ENCODE data around the gene MTHFSD. TPM values are rescaled to one million over a fixed set of nuclear protein-coding genes. Genes with fewer than 3 reads are reported as not detected.

MTHFSD gene
- total and polyA plus RNA-seq, 2 of the 8 experiments (the other 6 are each of a cell fraction or from before 2014, with no cell fraction given) = 7.1 to 9.8 TPM

GRCh38 chr16:86553356-86553755 is 1.7 kb downstream of the MTHFSD start:
- Histone ChIP-seq H4K20me1 (replicated peaks in 1 of 2; ENCODE audit: control insufficient read depth in 1 of 2, insufficient read depth in 2 of 2, low read length in 2 of 2) (peaks cover 0 to 1% of the 10 kb centered on the region in 2 experiments), H3K4me1 (replicated peaks in 1 of 4; ENCODE audit: control insufficient read depth in 3 of 4, insufficient read depth in 4 of 4, low read length in 3 of 4) (peaks cover 0 to 7% (median 3%) of the 10 kb centered on the region in 4 experiments; a peak in 4 of 7 replicates), H3K9ac (replicated peaks in 1 of 4; ENCODE audit: extremely low read depth in 1 of 4, low read depth in 3 of 4, low read length in 3 of 4) (no peak overlapping the region), H3K79me2 (ENCODE audit: control insufficient read depth in 1 of 2, insufficient read depth in 2 of 2, low read length in 2 of 2) (no peaks in the 10 kb centered on the region; a peak in 1 of 4 replicates), H3K79me1 (ENCODE audit: low read depth, low read length) (no peaks in the 10 kb centered on the region; the same call in none of the 2 replicates), H2BK120ac (replicated peaks; ENCODE audit: low read depth, low read length) (no peak overlapping the region), H3K27me3 (replicated peaks in 1 of 4; ENCODE audit: control insufficient read depth in 3 of 4, extremely low read depth in 1 of 4, insufficient read depth in 3 of 4, low read length in 3 of 4) (0 out of 7 replicates have a peak, but pooled peaks cover 0 to 7% (median 0%) of the 10 kb centered on the region in 4 experiments), H4K5ac (ENCODE audit: insufficient read length, low read depth, low read length) (no peak overlapping the region), H3K9me3 (ENCODE audit: insufficient read depth in 2 of 2, low read depth in 1 of 2, low read length in 1 of 2) (no peaks in the 10 kb centered on the region), H2BK12ac (ENCODE audit: low read depth, low read length) (no peak overlapping the region), H2BK5ac (ENCODE audit: low read depth, low read length) (no peak overlapping the region), H3K23me2 (ENCODE audit: low read depth, low read length) (peaks cover 4% of the 10 kb centered on the region; the same call in 1 of the 2 replicates), H3K56ac (replicated peaks; ENCODE audit: insufficient read length, low read depth, low read length) (no peak overlapping the region), H4K91ac (replicated peaks; ENCODE audit: insufficient read length, low read length) (no peak overlapping the region), H3K27ac (ENCODE audit: low read depth, low read length) (no peak overlapping the region), H2AFZ (ENCODE audit: low read length) (no peak overlapping the region), H3K4ac (replicated peaks; ENCODE audit: insufficient read length, low read depth, low read length) (no peak overlapping the region), H2AK5ac (ENCODE audit: low read depth, low read length) (no peak overlapping the region), H3K4me3 (ENCODE audit: extremely low read depth in 1 of 4, insufficient read depth in 2 of 4, low read depth in 3 of 4, low read length in 4 of 4) (no peak overlapping the region), H3K4me2 (ENCODE audit: insufficient read depth in 1 of 2, low read depth in 2 of 2, low read length in 2 of 2) (no peak overlapping the region), H3K23ac (ENCODE audit: insufficient read length) (no peak overlapping the region), H2BK20ac (ENCODE audit: low read length) (no peak overlapping the region), H4K8ac (ENCODE audit: extremely low read depth, insufficient read depth, low read length) (no peak overlapping the region; the same call in 1 of the 2 replicates), H2BK15ac (ENCODE audit: low read length) (no peak overlapping the region), H3K14ac (ENCODE audit: insufficient read length) (no peak overlapping the region), H3K36me3 (ENCODE audit: control insufficient read depth in 2 of 4, insufficient read depth in 4 of 4, low read length in 3 of 4) (no peaks in the 10 kb centered on the region; a peak in 2 of 8 replicates), H3K18ac (ENCODE audit: extremely low read depth, low read length) (no peak overlapping the region)
- 90% methylated on average over 17 of the region's 22 CpGs; no CpG with 5 or more reads in 1 of the 2 experiments for WGBS, 2 experiments (ENCODE audit: extremely low coverage in 1 of 2, insufficient coverage in 1 of 2, insufficient read length in 1 of 2, insufficient replicate concordance in 2 of 2, low coverage in 1 of 2, low lambda C conversion rate in 2 of 2, missing lambda C conversion rate in 1 of 2)
- ChIA-PET CTCF (ENCODE audit: partially characterized antibody) (interaction anchor here (0.6 to 3.5 kb wide), 5 partner anchors 10 to 1930 kb away, joined by 3 to 14 read pairs (median 3); no protein-coding TSS in a partner anchor), POLR2A (ENCODE audit: partially characterized antibody) (interaction anchor here (1.5 kb wide), 1 partner anchor 14 kb away, joined by 3 read pairs; no protein-coding TSS in a partner anchor)
- no peak for TF ChIP-seq TEAD4 (IDR thresholded peaks at IDR 0.05; ENCODE audit: low read depth, low read length)
- TF ChIP-seq CHD2 (IDR thresholded peaks at IDR 0.05; ENCODE audit: low read length) = no peak
- TF ChIP-seq CREB1 (IDR thresholded peaks at IDR 0.05) = no peak
- FAIRE-seq (no peak), DNase-seq (ENCODE audit: low read depth in 1 of 2, low spot score in 2 of 2) (no peak)

Measured in H1 (cell line).